HG02885 (cell line): ENCODE data around the gene TOR3A.

Experiments used
- ATAC-seq: cut with Tn5 transposase; IDR thresholded peaks from one replicate; pipeline ENCODE4 v1.9.1; 2021; ENCODE audit warnings: mild to moderate bottlenecking; ENCODE audit not compliant: unreplicated experiment, poor library complexity

The TOR3A gene

DNA sequence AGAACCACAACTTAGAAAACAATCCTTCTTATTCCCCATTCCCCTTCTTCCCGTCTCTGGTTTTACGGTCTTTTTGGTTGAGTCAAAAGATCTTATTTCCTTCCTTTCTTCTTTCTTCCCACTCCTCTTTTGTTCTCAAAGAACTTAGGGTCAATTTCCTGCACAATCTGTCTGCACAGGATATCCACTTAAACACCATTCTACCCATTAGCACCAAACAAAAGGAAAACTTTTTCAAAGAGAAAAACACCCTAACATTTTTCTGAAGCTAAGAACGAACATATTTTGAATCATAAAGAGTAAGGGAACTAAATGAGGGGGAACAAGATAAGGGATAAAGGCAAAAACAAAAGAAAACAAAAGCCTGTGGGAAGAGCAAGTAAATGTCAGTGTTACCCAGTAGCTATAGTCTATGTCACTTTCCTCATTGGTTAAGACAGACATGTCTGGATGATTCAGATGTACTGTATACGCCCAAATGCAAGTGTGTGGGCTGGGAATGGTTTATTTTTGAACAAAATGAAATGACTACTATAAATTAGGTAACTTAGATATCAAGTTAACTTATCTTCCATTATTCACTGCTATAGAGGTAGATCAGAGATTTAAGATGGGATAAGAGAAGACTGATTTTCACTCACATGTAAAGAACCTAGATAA, 59.9 kb downstream of the TOR3A start:
- ATAC-seq, result no peak

DNA sequence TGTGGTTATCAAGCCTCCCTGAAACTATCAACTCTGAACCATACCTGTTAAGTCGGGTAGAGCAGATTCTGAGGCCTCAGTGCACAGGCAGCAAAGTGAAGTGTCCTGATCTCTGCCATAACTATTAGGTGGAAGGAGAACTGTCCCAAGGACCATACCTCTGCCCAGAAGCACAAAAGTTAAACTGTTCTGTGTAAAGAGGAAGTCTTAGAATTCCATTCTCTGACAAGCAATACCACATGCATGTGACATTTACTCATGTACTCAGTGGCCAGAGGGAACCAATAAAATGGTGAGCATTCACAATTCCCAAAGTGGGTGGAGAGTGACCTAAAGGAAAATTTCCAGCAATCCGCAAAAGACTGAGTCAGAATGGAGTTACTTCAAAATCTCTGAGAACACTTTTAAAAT, 61.0 kb downstream of the TOR3A start:
- ATAC-seq, result no peak

GRCh38 chr1:179143322-179143721, 61.5 kb downstream of the TOR3A start:
- no peak for ATAC-seq

DNA sequence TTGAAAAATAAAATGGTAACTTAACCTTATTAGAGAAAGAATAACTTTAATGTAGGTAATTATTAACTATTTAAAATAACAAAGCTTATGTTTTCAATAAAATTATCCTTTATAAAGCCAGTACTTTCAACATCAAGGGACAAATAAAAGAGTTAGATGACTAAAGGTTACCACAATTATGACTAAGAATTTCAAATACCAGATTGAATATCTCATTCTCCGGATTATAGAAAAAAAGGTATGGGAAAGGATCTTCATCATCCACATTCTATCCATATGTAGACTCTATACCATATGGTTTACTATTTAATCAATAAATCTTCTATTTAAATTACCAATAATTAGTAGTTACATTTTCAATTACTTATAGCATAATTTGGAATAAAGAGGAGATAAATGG, 62.8 kb downstream of the TOR3A start:
- ATAC-seq, result no peak

- ATAC-seq, result no peak
These were observed 63.7 kb downstream of the TOR3A start for GRCh38 chr1:179145521-179145920.
